ENCODE measurements around the gene FUT7. TPM values are rescaled to one million over a fixed set of nuclear protein-coding genes. Genes with fewer than 3 reads are reported as not detected.

The FUT7 gene
- total and polyA plus RNA-seq, 8 donors, result 0.12 to 0.19 (median 0.18) TPM; not detected in 5

GRCh38 chr9:137015976-137016375 is 15.9 kb downstream of the FUT7 start:
- Histone ChIP-seq H3K9me3 (no peaks in the 10 kb centered on the region), H3K27ac (no peak overlapping the region), H3K4me3 (no peak overlapping the region), H3K4me1 (no peaks in the 10 kb centered on the region), H3K27me3 (no peaks in the 10 kb centered on the region), H3K36me3 (peaks cover 0 to 33% (median 0%) of the 10 kb centered on the region in 3 donors)
- TF ChIP-seq CTCF (IDR thresholded peaks at IDR 0.05), result no peak
- FAIRE-seq, result no peak
- DNase-seq, result no peak
- no peak for ATAC-seq
- WGBS, 2 donors, result 95 to 97% methylated on average over 21 of the region's 21 CpGs
- intact Hi-C loops (cut with DNase I), result no loop called here

- H3K36me3 ChIP-seq, result peaks cover 0 to 33% (median 0%) of the 10 kb centered on the region in 3 donors
- no peak for ATAC-seq
- 97 to 99% methylated on average over 25 of the region's 25 CpGs for WGBS, 2 donors
- DNase-seq, result no peak
- TF ChIP-seq CTCF (IDR thresholded peaks at IDR 0.05), result no peak
- no peaks in the 10 kb centered on the region for H3K9me3 ChIP-seq
- intact Hi-C loops (cut with DNase I), result no loop called here
- H3K4me1 ChIP-seq, result no peaks in the 10 kb centered on the region
- H3K27me3 ChIP-seq, result no peaks in the 10 kb centered on the region
- H3K27ac ChIP-seq, result no peak overlapping the region
- no peak for FAIRE-seq
- no peak overlapping the region for H3K4me3 ChIP-seq
Observed at GRCh38 chr9:137015540-137015930, 16.4 kb downstream of the FUT7 start.

GRCh38 chr9:137014776-137015539 is 16.9 kb downstream of the FUT7 start:
- intact Hi-C loops (cut with DNase I), result no loop called here
- WGBS, 2 donors, result 96 to 98% methylated on average over 36 of the region's 36 CpGs
- no peaks in the 10 kb centered on the region for H3K27me3 ChIP-seq
- no peak overlapping the region for H3K27ac ChIP-seq
- no peak for TF ChIP-seq CTCF (IDR thresholded peaks at IDR 0.05)
- H3K4me1 ChIP-seq, result no peaks in the 10 kb centered on the region
- no peak for FAIRE-seq
- peaks cover 0 to 35% (median 0%) of the 10 kb centered on the region in 3 donors for H3K36me3 ChIP-seq
- no peaks in the 10 kb centered on the region for H3K9me3 ChIP-seq
- H3K4me3 ChIP-seq, result no peak overlapping the region
- ATAC-seq, result no peak
- DNase-seq, result no peak

- FAIRE-seq, result no peak
Observed at GRCh38 chr9:137014166-137014565, 17.7 kb downstream of the FUT7 start.

More at GRCh38 chr9:137014166-137014565, 17.7 kb downstream of the FUT7 start:
- Histone ChIP-seq H3K4me1 (no peaks in the 10 kb centered on the region), H3K4me3 (no peak overlapping the region), H3K36me3 (peaks cover 0 to 42% (median 0%) of the 10 kb centered on the region in 3 donors), H3K9me3 (no peaks in the 10 kb centered on the region), H3K27me3 (no peaks in the 10 kb centered on the region), H3K27ac (no peak overlapping the region)
- intact Hi-C loops (cut with DNase I), result no loop called here
- WGBS, 2 donors, result 89 to 96% methylated on average over 23 of the region's 23 CpGs
- DNase-seq (no peak), ATAC-seq (no peak)
- no peak for TF ChIP-seq CTCF (IDR thresholded peaks at IDR 0.05)

Data from pancreas (tissue), 10 donors.